ENCODE results near the gene FHAD1.
"Not testable (repeated sequence)": the region's sequence is repeated elsewhere in the genome, so short reads cannot be mapped to it uniquely, and the experiment has no call there.

Gene FHAD1

GRCh38 chr1:15380601-15381508 is 133.8 kb downstream of the FHAD1 start:
- no peak for DNase-seq

GRCh38 chr1:15381805-15382204 is 134.8 kb downstream of the FHAD1 start:
- no peak for DNase-seq

GRCh38 chr1:15382601-15383518 is 135.8 kb downstream of the FHAD1 start:
- no peak for DNase-seq

- no peak for DNase-seq
Measured at GRCh38 chr1:15383810-15384209, 136.8 kb downstream of the FHAD1 start.

GRCh38 chr1:15384301-15384901 is 137.4 kb downstream of the FHAD1 start:
- DNase-seq = no peak

GRCh38 chr1:15385420-15385819 is 138.4 kb downstream of the FHAD1 start:
- no peak for DNase-seq

GRCh38 chr1:15386164-15386749 is 139.2 kb downstream of the FHAD1 start:
- DNase-seq = no peak

GRCh38 chr1:15388201-15388880 is 141.3 kb downstream of the FHAD1 start:
- DNase-seq = no peak

- not testable (repeated sequence) for DNase-seq
Measured at GRCh38 chr1:15389828-15390227, 142.8 kb downstream of the FHAD1 start.

- DNase-seq = no peak
Measured at GRCh38 chr1:15390667-15391066, 143.6 kb downstream of the FHAD1 start.

GRCh38 chr1:15391366-15391765 is 144.3 kb downstream of the FHAD1 start:
- DNase-seq = no peak

- DNase-seq = no peak
Measured at GRCh38 chr1:15393475-15394257, 146.6 kb downstream of the FHAD1 start.

- no peak for DNase-seq
Measured at GRCh38 chr1:15394258-15394690, 147.3 kb downstream of the FHAD1 start.

- DNase-seq = no peak
Measured at GRCh38 chr1:15397236-15397635, 150.2 kb downstream of the FHAD1 start.

GRCh38 chr1:15399710-15400109 is 152.7 kb downstream of the FHAD1 start:
- no peak for DNase-seq

GRCh38 chr1:15400627-15401026 is 153.6 kb downstream of the FHAD1 start:
- DNase-seq = no peak

- no peak for DNase-seq
Measured at GRCh38 chr1:15401391-15402055, 154.5 kb downstream of the FHAD1 start.

- no peak for DNase-seq
Measured at GRCh38 chr1:15402809-15403450, 155.9 kb downstream of the FHAD1 start.

GRCh38 chr1:15403962-15404580 is 157.0 kb downstream of the FHAD1 start:
- no peak for DNase-seq
